Measurements from ENCODE around the gene COL16A1. TPM values are rescaled to one million over a fixed set of nuclear protein-coding genes. Genes with fewer than 3 reads are reported as not detected.
A peak's percentile ranks its signal among the peaks of the same experiment; 100 is the strongest.

COL16A1 gene
- polyA plus RNA-seq, 6 donors from 2014 or later, result 0.64 to 1.2 TPM; not detected in 4

- Mint-ChIP-seq H3K27ac (no peak overlapping the region), H3K27me3 (peaks cover under 1 to 34% (median 32%) of the 10 kb centered on the region in 3 donors), H3K9me3 (no peaks in the 10 kb centered on the region), H3K4me3 (no peak overlapping the region), H3K4me1 (peaks cover 0 to 5% (median 2%) of the 10 kb centered on the region in 3 donors), H3K36me3 (no peaks in the 10 kb centered on the region)
- ATAC-seq (ENCODE audit: low read depth in 2 of 2) (no peak), DNase-seq (no peak)
These were observed 42.9 kb downstream of the COL16A1 start for GRCh38 chr1:31660871-31661455.

GRCh38 chr1:31659889-31660288 lies 43.9 kb downstream of the COL16A1 start:
- H3K27me3 Mint-ChIP-seq, result peaks cover 4 to 43% (median 41%) of the 10 kb centered on the region in 3 donors
- no peak overlapping the region for H3K27ac Mint-ChIP-seq
- H3K36me3 Mint-ChIP-seq, result no peaks in the 10 kb centered on the region
- no peaks in the 10 kb centered on the region for H3K9me3 Mint-ChIP-seq
- peaks cover 0 to 5% (median 2%) of the 10 kb centered on the region in 3 donors for H3K4me1 Mint-ChIP-seq
- no peak overlapping the region for H3K4me3 Mint-ChIP-seq
- no peak for DNase-seq
- no peak for ATAC-seq (ENCODE audit: low read depth in 2 of 2)

- peaks cover 4 to 50% (median 41%) of the 10 kb centered on the region in 3 donors for H3K27me3 Mint-ChIP-seq
- H3K9me3 Mint-ChIP-seq, result no peaks in the 10 kb centered on the region
- ATAC-seq (ENCODE audit: low read depth in 2 of 2) (no peak), DNase-seq (no peak)
- H3K4me1 Mint-ChIP-seq, result peaks cover 0 to 3% (median 0%) of the 10 kb centered on the region in 3 donors
- no peak overlapping the region for H3K27ac Mint-ChIP-seq
- peak overlapping the region in 1 of 8 donors; percentile 1 for H3K4me3 Mint-ChIP-seq
- H3K36me3 Mint-ChIP-seq, result no peaks in the 10 kb centered on the region
These were observed 45.1 kb downstream of the COL16A1 start for GRCh38 chr1:31658721-31659120.

GRCh38 chr1:31657972-31658510 lies 45.8 kb downstream of the COL16A1 start:
- ATAC-seq (ENCODE audit: low read depth in 2 of 2), result no peak
- H3K27ac Mint-ChIP-seq, result no peak overlapping the region
- no peak for DNase-seq
- H3K4me3 Mint-ChIP-seq, result no peak overlapping the region
- H3K4me1 Mint-ChIP-seq, result no peaks in the 10 kb centered on the region
- H3K27me3 Mint-ChIP-seq, result peaks cover 4 to 47% (median 37%) of the 10 kb centered on the region in 3 donors
- H3K36me3 Mint-ChIP-seq, result no peaks in the 10 kb centered on the region
- H3K9me3 Mint-ChIP-seq, result no peaks in the 10 kb centered on the region

- Mint-ChIP-seq H3K27me3 (peaks cover 4 to 44% (median 33%) of the 10 kb centered on the region in 3 donors), H3K27ac (no peak overlapping the region), H3K9me3 (no peaks in the 10 kb centered on the region), H3K4me3 (no peak overlapping the region), H3K4me1 (no peaks in the 10 kb centered on the region), H3K36me3 (no peaks in the 10 kb centered on the region)
- DNase-seq (no peak), ATAC-seq (ENCODE audit: low read depth in 2 of 2) (no peak)
These were observed 46.6 kb downstream of the COL16A1 start for GRCh38 chr1:31657020-31657804.

- Mint-ChIP-seq H3K4me3 (peak overlapping the region in 1 of 8 donors; percentile 26), H3K4me1 (no peaks in the 10 kb centered on the region), H3K27ac (peak overlapping the region in 1 of 6 donors; percentile 5), H3K9me3 (no peaks in the 10 kb centered on the region), H3K27me3 (peaks cover 4 to 44% (median 33%) of the 10 kb centered on the region in 3 donors), H3K36me3 (no peaks in the 10 kb centered on the region)
- no peak for ATAC-seq (ENCODE audit: low read depth in 2 of 2)
- no peak for DNase-seq
These were observed 48.1 kb downstream of the COL16A1 start for GRCh38 chr1:31655756-31656155.

GRCh38 chr1:31655104-31655503 lies 48.7 kb downstream of the COL16A1 start:
- no peaks in the 10 kb centered on the region for H3K36me3 Mint-ChIP-seq
- H3K9me3 Mint-ChIP-seq, result no peaks in the 10 kb centered on the region
- H3K27me3 Mint-ChIP-seq, result peaks cover 4 to 44% (median 33%) of the 10 kb centered on the region in 3 donors
- peak overlapping the region in 1 of 8 donors; percentile 26 for H3K4me3 Mint-ChIP-seq
- H3K27ac Mint-ChIP-seq, result peak overlapping the region in 1 of 6 donors; percentile 10
- ATAC-seq (ENCODE audit: low read depth in 2 of 2) (no peak), DNase-seq (no peak)
- no peaks in the 10 kb centered on the region for H3K4me1 Mint-ChIP-seq

GRCh38 chr1:31654474-31654776 lies 49.4 kb downstream of the COL16A1 start:
- ATAC-seq (ENCODE audit: low read depth in 2 of 2), result no peak
- Mint-ChIP-seq H3K9me3 (no peaks in the 10 kb centered on the region), H3K27me3 (peaks cover 4 to 44% (median 33%) of the 10 kb centered on the region in 3 donors), H3K36me3 (no peaks in the 10 kb centered on the region), H3K4me1 (no peaks in the 10 kb centered on the region), H3K4me3 (no peak overlapping the region), H3K27ac (no peak overlapping the region)
- no peak for DNase-seq

GRCh38 chr1:31653717-31654473 lies 49.9 kb downstream of the COL16A1 start:
- peaks cover 4 to 44% (median 33%) of the 10 kb centered on the region in 3 donors for H3K27me3 Mint-ChIP-seq
- no peaks in the 10 kb centered on the region for H3K9me3 Mint-ChIP-seq
- ATAC-seq (ENCODE audit: low read depth in 2 of 2) (no peak), DNase-seq (no peak)
- no peaks in the 10 kb centered on the region for H3K4me1 Mint-ChIP-seq
- H3K36me3 Mint-ChIP-seq, result no peaks in the 10 kb centered on the region
- no peak overlapping the region for H3K4me3 Mint-ChIP-seq
- peak overlapping the region in 2 of 6 donors; percentile 48 to 84 for H3K27ac Mint-ChIP-seq

GRCh38 chr1:31652891-31653499 lies 50.8 kb downstream of the COL16A1 start:
- no peak overlapping the region for H3K27ac Mint-ChIP-seq

GRCh38 chr1:31651766-31652165 lies 52.1 kb downstream of the COL16A1 start:
- Mint-ChIP-seq H3K27ac (no peak overlapping the region), H3K4me3 (no peak overlapping the region), H3K36me3 (no peaks in the 10 kb centered on the region), H3K4me1 (peaks cover 2 to 6% (median 6%) of the 10 kb centered on the region in 3 donors), H3K9me3 (no peaks in the 10 kb centered on the region), H3K27me3 (peaks cover 4 to 29% (median 18%) of the 10 kb centered on the region in 3 donors)
- ATAC-seq (ENCODE audit: low read depth in 2 of 2) (no peak), DNase-seq (no peak)

More at GRCh38 chr1:31652891-31653499, 50.8 kb downstream of the COL16A1 start:
- Mint-ChIP-seq H3K4me3 (no peak overlapping the region), H3K36me3 (no peaks in the 10 kb centered on the region), H3K27me3 (peaks cover 4 to 41% (median 28%) of the 10 kb centered on the region in 3 donors), H3K9me3 (no peaks in the 10 kb centered on the region), H3K4me1 (no peaks in the 10 kb centered on the region)
- ATAC-seq (ENCODE audit: low read depth in 2 of 2) (no peak), DNase-seq (no peak)

- Mint-ChIP-seq H3K4me3 (no peak overlapping the region), H3K36me3 (no peaks in the 10 kb centered on the region), H3K27ac (no peak overlapping the region), H3K9me3 (peaks cover 0 to 2% (median 0%) of the 10 kb centered on the region in 7 donors), H3K27me3 (peaks cover 4 to 23% (median 10%) of the 10 kb centered on the region in 3 donors), H3K4me1 (peaks cover 4 to 12% (median 10%) of the 10 kb centered on the region in 3 donors)
- no peak for ATAC-seq (ENCODE audit: low read depth in 2 of 2)
- no peak for DNase-seq
These were observed 52.8 kb downstream of the COL16A1 start for GRCh38 chr1:31651089-31651420.

Measured in naive B cell (primary cell).